HG03432 (cell line): ENCODE measurements around the gene THSD7B.
"Not testable (repeated sequence)": the region's sequence is repeated elsewhere in the genome, so short reads cannot be mapped to it uniquely, and the experiment has no call there.

Source experiments
- ATAC-seq: cut with Tn5 transposase; IDR thresholded peaks from one replicate; pipeline ENCODE4 v1.9.1; 2021; ENCODE audit warnings: mild to moderate bottlenecking, moderate library complexity; ENCODE audit not compliant: unreplicated experiment

The THSD7B gene

DNA sequence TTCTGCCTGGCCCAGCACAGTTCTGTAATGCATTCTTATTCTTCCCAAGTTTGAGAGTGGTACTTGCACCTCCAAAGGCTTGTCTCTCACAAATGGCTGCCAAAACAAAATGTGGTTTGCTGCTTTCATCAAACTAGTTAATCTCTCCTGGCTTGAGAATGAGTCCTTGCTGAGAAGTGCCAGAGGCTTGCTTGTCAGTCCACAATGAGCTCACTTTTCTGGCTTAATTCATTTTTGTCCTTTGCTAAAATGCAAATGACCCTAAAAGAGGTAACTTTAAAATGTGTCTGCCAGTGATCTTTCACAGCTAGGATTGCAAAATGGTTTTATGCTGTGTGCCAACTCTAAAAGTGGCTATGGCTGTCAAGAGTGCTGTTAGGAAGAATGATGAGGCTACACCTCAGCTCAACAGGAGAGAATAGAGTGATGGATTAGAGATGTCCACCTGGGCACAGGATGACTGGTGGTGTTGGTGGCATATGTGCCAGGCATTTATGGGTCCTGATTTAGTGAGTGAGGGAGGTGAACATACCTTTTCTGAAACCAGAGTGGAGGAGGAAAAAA, 907.7 kb downstream of the THSD7B start:
- no peak for ATAC-seq

DNA sequence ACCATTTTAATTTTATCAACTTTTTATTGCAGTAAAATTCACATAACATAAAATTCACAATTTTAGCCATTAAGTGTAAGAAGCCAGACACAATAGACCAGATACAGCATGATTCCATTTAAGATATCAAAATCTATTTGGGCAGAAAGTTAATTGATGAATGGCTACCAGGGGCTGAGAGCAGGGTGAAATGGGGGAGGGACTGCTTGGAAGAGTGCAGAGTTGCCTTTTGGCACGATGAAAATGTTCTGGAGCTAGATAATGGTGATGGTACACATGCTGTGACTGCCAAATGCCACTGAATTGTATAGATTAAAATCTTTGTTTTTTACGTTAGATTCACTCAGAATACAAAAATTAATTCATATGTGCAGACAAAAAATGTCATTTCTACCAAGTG, 909.6 kb downstream of the THSD7B start:
- no peak for ATAC-seq

DNA sequence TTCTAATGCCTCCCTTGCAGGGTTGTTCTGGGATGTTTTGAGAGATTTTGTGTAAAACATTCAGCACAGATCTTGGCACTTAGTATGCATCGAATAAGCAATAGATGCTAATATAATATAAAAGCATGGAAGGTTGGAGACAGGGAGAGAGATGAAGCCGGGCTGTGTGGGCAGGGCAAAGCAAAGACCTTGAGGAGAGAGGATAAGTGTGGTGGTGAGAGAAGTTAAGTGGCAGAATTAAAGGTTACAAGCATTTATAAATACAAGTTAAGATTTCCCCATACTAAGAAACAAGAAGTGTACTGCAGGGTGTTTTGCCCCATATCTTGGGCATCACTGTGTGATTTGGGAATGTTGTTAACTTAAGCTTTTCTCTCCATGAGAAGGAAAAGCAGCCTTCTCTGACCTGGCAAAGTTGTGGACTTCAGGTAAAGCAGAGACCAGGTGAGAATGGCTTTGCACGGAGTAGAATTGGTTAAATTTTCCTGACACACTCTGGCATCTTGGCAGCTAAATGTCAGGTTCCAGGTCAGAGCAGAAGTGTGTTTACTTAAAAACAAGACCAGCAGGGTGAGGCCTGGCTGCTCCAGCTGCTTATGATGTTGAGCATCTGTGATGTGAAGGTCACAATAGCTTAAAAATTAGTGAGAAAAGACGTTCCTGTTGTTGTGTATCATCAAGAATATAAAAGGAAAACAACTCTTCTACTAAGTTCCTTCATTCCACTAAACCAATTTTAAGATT, 910.4 kb downstream of the THSD7B start:
- no peak for ATAC-seq

GRCh38 chr2:137676346-137676745, 911.0 kb downstream of the THSD7B start:
- ATAC-seq = no peak

GRCh38 chr2:137677466-137677865, 912.1 kb downstream of the THSD7B start:
- ATAC-seq = no peak

DNA sequence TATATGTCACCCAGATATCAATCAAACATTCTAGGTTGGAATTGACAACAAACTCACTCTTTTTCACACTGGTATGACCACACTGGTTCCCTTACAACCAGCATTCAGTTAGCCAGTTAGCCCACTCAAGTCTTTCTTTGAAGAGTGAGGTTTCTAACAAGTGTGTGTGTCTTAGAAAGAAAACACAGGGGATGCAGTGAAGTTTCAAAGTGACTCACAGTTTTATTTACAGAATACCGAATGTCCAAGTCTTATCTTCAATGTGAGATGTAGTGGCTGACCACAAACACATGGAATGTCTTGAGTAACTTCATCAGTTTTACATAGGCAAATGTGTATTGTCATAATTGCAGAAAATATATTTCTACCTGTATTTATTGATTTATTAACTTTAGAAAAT, 924.2 kb downstream of the THSD7B start:
- ATAC-seq = peak; percentile 36

- peak; percentile 78 for ATAC-seq
Measured at GRCh38 chr2:137693534-137693933, 928.2 kb downstream of the THSD7B start.

DNA sequence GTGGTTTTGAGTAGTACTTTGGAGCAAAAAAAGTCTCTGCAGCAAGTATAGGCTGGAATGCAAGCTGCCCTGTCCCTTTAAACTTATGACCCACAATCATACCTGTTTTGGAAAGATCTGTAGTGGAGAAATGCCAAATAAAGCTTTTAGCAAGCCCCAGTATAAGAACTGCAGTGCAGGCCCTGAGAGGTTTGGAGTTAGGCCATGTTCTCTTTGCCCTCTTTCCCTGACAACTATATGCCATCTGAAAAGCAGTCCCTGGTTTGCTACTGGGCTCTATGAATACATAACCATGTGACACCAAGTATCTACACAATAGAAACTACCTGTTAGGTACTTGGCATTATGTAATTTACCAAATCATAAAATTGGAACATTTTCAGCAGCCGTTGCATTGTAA, 931.6 kb downstream of the THSD7B start:
- no peak for ATAC-seq

DNA sequence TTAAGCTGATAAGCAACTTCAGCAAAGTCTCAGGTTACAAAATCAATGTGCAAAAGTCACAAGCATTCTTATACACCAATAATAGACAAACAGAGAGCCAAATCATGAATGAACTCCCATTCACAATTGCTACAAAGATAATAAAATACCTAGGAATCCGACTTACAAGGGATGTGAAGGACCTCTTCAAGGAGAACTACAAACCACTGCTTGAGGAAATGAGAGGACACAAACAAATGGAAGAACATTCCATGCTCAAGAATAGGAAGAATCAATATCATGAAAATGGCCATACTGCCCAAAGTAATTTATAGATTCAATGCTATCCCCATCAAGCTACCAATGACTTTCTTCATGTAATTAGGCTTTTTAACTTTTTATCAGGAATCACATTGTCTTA, 934.9 kb downstream of the THSD7B start:
- ATAC-seq = not testable (repeated sequence)

DNA sequence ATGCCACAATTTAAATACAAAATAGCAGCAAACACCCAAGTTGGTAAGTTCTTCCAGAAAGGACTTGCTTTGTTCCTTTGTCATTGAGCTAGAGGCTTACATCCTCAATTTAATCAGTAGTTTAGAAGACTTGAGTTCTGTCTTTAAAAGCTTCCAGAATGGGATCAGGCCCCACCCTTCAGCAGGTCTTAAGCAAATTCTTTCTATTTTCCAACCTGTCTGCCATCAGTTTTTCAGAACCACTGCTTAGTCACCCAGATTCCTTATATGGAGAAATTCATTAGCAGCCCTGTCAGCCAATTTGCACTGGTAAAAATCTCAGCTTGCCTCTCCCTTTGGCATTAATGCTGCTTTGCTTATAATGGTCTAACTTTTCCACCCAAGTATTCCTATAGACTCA, 935.3 kb downstream of the THSD7B start:
- ATAC-seq = no peak

DNA sequence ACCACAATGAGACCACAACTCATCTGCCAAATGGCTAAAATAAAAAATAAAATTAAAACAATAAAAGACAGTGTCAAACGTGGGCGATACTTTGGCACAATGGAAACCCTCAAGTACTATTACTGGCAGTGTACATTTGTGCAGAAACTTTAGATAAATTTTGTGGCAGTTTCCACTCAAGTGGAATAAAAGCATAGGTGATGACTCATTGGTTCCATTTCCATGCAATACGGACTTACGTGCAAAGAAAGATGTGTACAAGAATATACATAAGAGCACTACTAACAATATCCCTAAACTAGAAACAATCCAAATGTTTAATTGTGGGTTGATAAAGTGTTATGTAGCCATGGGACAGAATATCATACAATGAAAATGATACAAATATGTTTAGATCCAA, 940.0 kb downstream of the THSD7B start:
- no peak for ATAC-seq

DNA sequence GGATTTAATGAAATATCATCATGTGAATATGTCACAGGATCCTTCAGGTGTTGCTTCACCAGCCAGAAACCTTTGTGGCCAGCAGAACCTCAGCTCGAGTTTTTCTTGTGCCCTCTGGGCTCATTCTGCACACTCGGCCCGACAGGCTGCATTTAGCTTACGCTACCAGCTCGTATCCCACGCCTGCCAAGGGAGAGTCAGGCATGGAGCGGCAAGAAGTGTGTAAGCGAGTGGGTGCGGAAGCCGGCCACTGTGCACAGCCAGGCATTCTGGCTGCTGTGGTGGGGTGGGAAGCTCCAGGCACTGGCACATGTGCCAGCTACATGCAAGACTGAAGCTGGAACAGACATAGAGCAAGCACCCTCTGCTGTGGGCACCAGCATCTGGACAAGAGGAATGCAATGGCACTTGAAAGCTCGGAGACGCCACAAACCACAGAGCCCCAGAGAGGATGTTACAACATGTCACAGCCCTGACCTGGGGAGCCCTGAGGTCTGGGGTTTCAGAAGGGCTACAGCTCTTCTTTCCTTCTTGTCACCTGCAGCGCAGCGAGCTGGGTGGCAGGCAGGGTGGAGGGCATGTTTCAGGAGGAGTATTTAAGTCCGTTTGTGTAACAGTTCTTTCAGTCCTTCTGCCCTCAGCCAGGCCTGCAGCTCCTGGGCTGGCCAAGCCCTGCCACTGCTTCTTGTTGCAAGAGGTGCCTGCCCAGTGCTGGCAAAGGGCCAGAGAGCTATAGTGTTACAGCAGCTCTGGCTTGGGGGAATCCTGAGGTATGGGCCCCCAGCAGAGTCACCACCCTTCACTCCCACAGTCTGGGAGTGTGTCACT, 941.7 kb downstream of the THSD7B start:
- peak; percentile 52 for ATAC-seq

DNA sequence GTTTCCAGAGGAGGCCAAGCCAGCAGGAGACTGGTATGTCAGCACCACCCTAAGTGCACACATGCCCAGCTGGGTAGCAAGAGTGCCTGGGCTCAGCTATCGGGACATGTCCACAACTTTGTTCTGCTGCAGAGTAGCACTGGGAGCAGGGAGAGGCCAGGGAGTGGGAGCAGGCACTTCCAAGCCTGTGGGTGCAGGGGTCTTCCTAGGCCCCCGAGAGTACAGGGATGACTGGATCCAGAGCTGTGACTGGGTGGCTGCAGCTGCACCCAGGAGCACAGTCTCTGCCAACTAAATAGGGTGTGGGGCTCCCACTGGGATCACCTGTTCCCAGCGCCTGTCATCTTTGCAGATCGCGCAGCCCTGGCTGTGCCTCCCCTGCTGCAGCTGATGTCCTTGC, 943.0 kb downstream of the THSD7B start:
- ATAC-seq = no peak

DNA sequence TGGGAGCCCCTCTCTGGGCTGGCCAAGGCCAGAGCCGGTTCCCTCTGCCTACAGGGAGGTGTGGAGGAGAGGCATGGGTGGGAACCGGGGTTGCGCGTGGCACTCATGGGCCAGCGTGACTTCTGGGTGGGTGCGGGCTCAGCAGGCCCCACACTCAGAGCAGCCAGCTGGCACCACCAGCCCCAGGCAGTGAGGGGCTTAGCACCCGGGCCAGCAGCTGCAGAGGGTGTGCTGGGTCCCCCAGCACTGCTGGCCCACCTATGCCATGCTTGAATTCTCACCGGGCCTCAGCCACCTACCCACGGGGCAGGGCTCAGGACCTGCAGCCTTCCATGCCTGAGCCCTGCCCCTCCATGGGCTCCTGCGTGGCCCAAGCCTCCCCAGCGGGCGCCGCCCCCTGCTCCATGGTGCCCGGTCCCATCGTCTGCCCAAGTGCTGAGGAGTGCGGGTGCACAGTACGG, 950.4 kb downstream of the THSD7B start:
- ATAC-seq = no peak

DNA sequence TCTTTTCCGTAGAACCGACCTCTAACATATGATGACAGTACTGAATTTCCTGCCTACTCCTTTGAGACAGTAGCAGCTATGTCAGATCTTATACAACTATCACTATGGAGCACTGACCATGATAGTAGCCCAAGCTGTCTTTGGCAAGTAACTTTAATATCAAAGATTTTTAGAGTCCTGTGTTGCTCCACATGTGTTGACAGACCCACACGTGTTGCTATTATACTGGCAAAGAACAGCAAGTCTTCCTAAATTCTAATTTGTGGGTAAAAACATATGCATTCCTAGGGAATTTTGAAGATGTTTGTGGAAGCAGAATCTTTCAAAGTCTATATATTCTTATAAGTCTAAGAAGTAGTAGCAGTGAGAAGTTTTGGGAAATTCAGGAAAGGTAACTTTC, 953.4 kb downstream of the THSD7B start:
- ATAC-seq = no peak

- no peak for ATAC-seq
Measured at GRCh38 chr2:137721733-137722132, 956.4 kb downstream of the THSD7B start.

- ATAC-seq = no peak
Measured at GRCh38 chr2:137724912-137725311, 959.6 kb downstream of the THSD7B start.
